IMR-90 (cell line): ENCODE measurements around the gene CTSO. TPM values are rescaled to one million over a fixed set of nuclear protein-coding genes. Genes with fewer than 3 reads are reported as not detected.

ENCODE experiments used
- ATAC-seq: fragments of 200-7000 bp; cut with Tn5 transposase; 2 replicates; pipeline ENCODE4 v1.9.1; 2020; ENCODE audit warnings: low read depth, mild to moderate bottlenecking, moderate library complexity
- BruUV-seq: library from RNA; stranded (reverse); fragments of 400-500 nt; replicated peaks from 2 replicates; lab custom pipeline; 2021; lab: Mats Ljungman, UMichigan
- CTCF ChIA-PET: fragments of 300-600 bp; formaldehyde crosslinking; extraction: SDS; loops from one replicate; lab custom pipeline; 2021; ENCODE audit warnings: antibody characterized with exemption; lab: Yijun Ruan, JAX
- POLR2A ChIA-PET: fragments of 300-600 bp; sonication (Branson Sonifier 250); formaldehyde crosslinking; loops from one replicate; lab custom pipeline; 2022; ENCODE audit warnings: antibody characterized with exemption; ENCODE audit not compliant: unreplicated experiment; lab: Charles Lee
- DNase-seq: peaks from one replicate; pipeline ENCODE4 v3.0.0; 2013
- H2AFZ ChIP-seq: replicated peaks from 2 replicates; pipeline ENCODE3; 2013; ENCODE audit warnings: low read length, mild to moderate bottlenecking; ENCODE audit not compliant: poor library complexity
- H2AK5ac ChIP-seq: 2 replicates; pipeline ENCODE4 v1.6.1; 2013; ENCODE audit warnings: low read depth, low read length, inconsistent platforms
- H2AK9ac ChIP-seq: replicated peaks from 2 replicates; pipeline ENCODE3; 2013; ENCODE audit warnings: mild to moderate bottlenecking, low read depth, low read length, moderate library complexity; ENCODE audit not compliant: poor library complexity
- H2BK120ac ChIP-seq: 2 replicates; pipeline ENCODE4 v1.6.1; 2013; ENCODE audit warnings: low read depth, low read length, inconsistent platforms
- H2BK15ac ChIP-seq: 3 replicates; pipeline ENCODE4 v1.6.1; 2013; ENCODE audit warnings: low read depth, low read length, inconsistent platforms
- H2BK20ac ChIP-seq: 2 replicates; pipeline ENCODE4 v1.6.1; 2013; ENCODE audit warnings: low read depth, mild to moderate bottlenecking, inconsistent platforms, low read length, moderate library complexity
- H2BK5ac ChIP-seq: 2 replicates; pipeline ENCODE4 v1.6.1; 2013; ENCODE audit warnings: mild to moderate bottlenecking, low read depth, low read length, inconsistent platforms; ENCODE audit not compliant: poor library complexity, severe bottlenecking
- H3K14ac ChIP-seq: replicated peaks from 2 replicates; pipeline ENCODE4 v1.6.1; 2013; ENCODE audit warnings: low read depth, low read length, inconsistent platforms
- H3K18ac ChIP-seq: 2 replicates; pipeline ENCODE4 v1.6.1; 2013; ENCODE audit warnings: low read depth, low read length, control low read depth
- H3K23ac ChIP-seq: 2 replicates; pipeline ENCODE4 v1.6.1; 2013; ENCODE audit warnings: low read depth, low read length, inconsistent platforms
- H3K27ac ChIP-seq: 2 replicates; pipeline ENCODE4 v1.5.1; 2013; ENCODE audit warnings: mild to moderate bottlenecking, control low read depth, low read length; ENCODE audit not compliant: insufficient read depth
- H3K27me3 ChIP-seq: 2 replicates; pipeline ENCODE4 v1.6.1; 2013; ENCODE audit warnings: low read length; ENCODE audit not compliant: control insufficient read depth, insufficient read depth
- H3K36me3 ChIP-seq: 2 replicates; pipeline ENCODE4 v1.6.1; 2013; ENCODE audit warnings: low read length, mixed read lengths; ENCODE audit not compliant: control insufficient read depth, insufficient read depth
- H3K4ac ChIP-seq: 2 replicates; pipeline ENCODE4 v1.6.1; 2013; ENCODE audit warnings: low read depth, low read length, inconsistent platforms
- H3K4me1 ChIP-seq: 2 replicates; pipeline ENCODE4 v1.6.1; 2013; ENCODE audit warnings: low read length, mixed read lengths; ENCODE audit not compliant: control insufficient read depth, insufficient read depth
- H3K4me2 ChIP-seq: 2 replicates; pipeline ENCODE4 v1.6.1; 2013; ENCODE audit warnings: low read depth, mild to moderate bottlenecking, control low read depth, low read length, moderate library complexity
- H3K4me3 ChIP-seq: 2 replicates; pipeline ENCODE4 v1.5.1; 2013; ENCODE audit warnings: low read depth, mild to moderate bottlenecking, control low read depth, low read length, moderate library complexity; ENCODE audit not compliant: insufficient read depth
- H3K56ac ChIP-seq: 2 replicates; pipeline ENCODE4 v1.6.1; 2013; ENCODE audit warnings: low read length, inconsistent platforms; ENCODE audit not compliant: insufficient read depth; ENCODE audit errors: extremely low read depth
- H3K79me1 ChIP-seq, 2 experiments: 2 replicates each; pipeline ENCODE4 v1.6.1; 2013; ENCODE audit warnings: low read length in 2 of 2, inconsistent platforms in 1 of 2, low read depth in 1 of 2
- H3K9ac ChIP-seq: 2 replicates; pipeline ENCODE4 v1.6.1; 2013; ENCODE audit warnings: low read depth, low read length, control low read depth
- H3K9me1 ChIP-seq: 2 replicates; pipeline ENCODE4 v1.6.1; 2013; ENCODE audit warnings: low read length, inconsistent platforms; ENCODE audit not compliant: insufficient read depth
- H3K9me3 ChIP-seq: 2 replicates; pipeline ENCODE4 v1.6.1; 2013; ENCODE audit warnings: low read length; ENCODE audit not compliant: control insufficient read depth, insufficient read depth
- H4K20me1 ChIP-seq: 2 replicates; pipeline ENCODE4 v1.6.1; 2013; ENCODE audit warnings: low read length, inconsistent platforms; ENCODE audit not compliant: insufficient read depth
- H4K5ac ChIP-seq: 2 replicates; pipeline ENCODE4 v1.6.1; 2013; ENCODE audit warnings: mild to moderate bottlenecking, low read depth, low read length, control low read depth
- H4K8ac ChIP-seq, 2 experiments: 2 replicates each; pipeline ENCODE4 v1.6.1; 2013; ENCODE audit warnings: low read depth in 2 of 2, low read length in 2 of 2, control low read depth in 1 of 2, inconsistent platforms in 1 of 2
- H4K91ac ChIP-seq: 2 replicates; pipeline ENCODE4 v1.6.1; 2013; ENCODE audit warnings: low read depth, low read length, inconsistent platforms; ENCODE audit not compliant: insufficient read depth
- CTCF ChIP-seq: conservative IDR thresholded peaks from 2 replicates; pipeline ENCODE4 v1.5.1; 2012; ENCODE audit warnings: mild to moderate bottlenecking, low read depth, low read length, improper control_type of control experiment
- SMC3 ChIP-seq: fragments of 150-350 bp; IDR thresholded peaks from 2 replicates; pipeline ENCODE4 v1.6.1; 2016; ENCODE audit warnings: low read depth, mild to moderate bottlenecking, antibody characterized with exemption, low read length, moderate library complexity
- WGBS, 2 experiments: methylation state at CpG; one replicate each; pipeline versions ENCODE4 v1.1.5 to v1.1.7; 2013; ENCODE audit warnings: missing lambda C conversion rate in 2 of 2; ENCODE audit not compliant: insufficient read length in 1 of 2; ENCODE audit errors: extremely low coverage in 2 of 2; 5-methylcytosine and 5-hydroxymethylcytosine counted together
- dilution Hi-C: fragments of 300-500 bp; cut with HindIII; formaldehyde crosslinking; loops from one replicate; pipeline ENCODE4 v1.14.3; 2018; ENCODE audit warnings: low sequenced_read_pairs; ENCODE audit not compliant: unreplicated experiment
- in situ Hi-C: fragments of 300-500 bp; cut with MboI; formaldehyde crosslinking; loops from 3 replicates; pipeline ENCODE4 v1.14.3; 2019; ENCODE audit warnings: low sequenced_read_pairs, inconsistent platforms, mixed read lengths
- intact Hi-C: fragments of 100-400 bp; cut with micrococcal nuclease; formaldehyde crosslinking; loops from 2 replicates; pipeline ENCODE4 v1.10.0; 2022
- polyA plus RNA-seq, 3 experiments: library from polyadenylated mRNA; depleted of rRNA; stranded (reverse); fragments of >200 nt; gene quantifications; 2 replicates each; pipeline ENCODE4 v1.2.3, GENCODE V29; 2012; ENCODE audit warnings: low replicate concordance in 1 of 3
- total RNA-seq: library from RNA; depleted of rRNA; stranded (reverse); fragments of >200 nt; gene quantifications from 2 replicates; pipeline ENCODE4 v1.2.3, GENCODE V29; 2012

Gene CTSO
- total and polyA plus RNA-seq, 2 of the 4 experiments (the other 2 are of a cell fraction): 2.9 to 3.9 TPM

- H4K20me1 ChIP-seq: no peaks in the 10 kb centered on the region
- no peak overlapping the region for H3K4ac ChIP-seq
- dilution Hi-C loops (no loop called here), in situ Hi-C loops (loop anchor here (25.0 kb wide), 2 partner anchors 788 to 988 kb away; partner anchors contain the start of gene PDGFC), intact Hi-C loops (loop anchor here (10.0 kb wide), 1 partner anchor 400 kb away; no protein-coding TSS in a partner anchor)
- H4K8ac ChIP-seq: no peak overlapping the region
- H3K23ac ChIP-seq: no peak overlapping the region
- no peak overlapping the region for H2BK120ac ChIP-seq
- POLR2A ChIA-PET: no interaction called here
- H3K79me1 ChIP-seq: no peaks in the 10 kb centered on the region
- H2AK5ac ChIP-seq: no peak overlapping the region
- H3K27ac ChIP-seq: no peak overlapping the region
- DNase-seq (peak; percentile 17), ATAC-seq (no peak)
- H3K18ac ChIP-seq: peak overlapping the region; percentile 6; the same call in 1 of the 2 replicates
- H3K9me1 ChIP-seq: no peaks in the 10 kb centered on the region; the same call in 1 of the 2 replicates
- H3K4me2 ChIP-seq: no peak overlapping the region
- H2BK5ac ChIP-seq: no peak overlapping the region
- H4K5ac ChIP-seq: no peak overlapping the region
- no peak overlapping the region for H3K56ac ChIP-seq
- no peak overlapping the region for H2AK9ac ChIP-seq
- no peak overlapping the region for H2AFZ ChIP-seq
- no peaks in the 10 kb centered on the region; the same call in 1 of the 2 replicates for H3K27me3 ChIP-seq
- CTCF ChIA-PET: interaction anchor here (1.2 kb wide), 1 partner anchor 10 kb away, joined by 3 read pairs; no protein-coding TSS in a partner anchor
- BruUV-seq: no TSS peak
- H3K4me3 ChIP-seq: no peak overlapping the region
- H3K9ac ChIP-seq: no peak overlapping the region
- 0 out of 2 replicates have a peak, but pooled peaks cover 2% of the 10 kb centered on the region for H3K9me3 ChIP-seq
- H2BK15ac ChIP-seq: no peak overlapping the region
- TF ChIP-seq CTCF (no peak), SMC3 (no peak)
- no peaks in the 10 kb centered on the region for H3K36me3 ChIP-seq
- no peak overlapping the region for H3K14ac ChIP-seq
- no peak overlapping the region for H2BK20ac ChIP-seq
- peaks cover 7% of the 10 kb centered on the region for H3K4me1 ChIP-seq
- no peak overlapping the region for H4K91ac ChIP-seq
- WGBS, 2 experiments: no CpG with 5 or more reads among the region's 1 CpG
Observed at GRCh38 chr4:155974476-155974749, 20.7 kb upstream of the CTSO start.
